ENCODE data around the gene CCDC122.

Gene CCDC122

GRCh38 chr13:43877326-43877725 is 2.2 kb downstream of the CCDC122 start:
- Histone ChIP-seq H3K9me3 (ENCODE audit: insufficient read depth, low read length) (no peaks in the 10 kb centered on the region), H3K27me3 (ENCODE audit: insufficient read depth, insufficient read length) (no peaks in the 10 kb centered on the region), H3K36me3 (ENCODE audit: insufficient read depth, insufficient read length, low read length) (peaks cover 3% of the 10 kb centered on the region), H3K9ac (ENCODE audit: insufficient read length, low read depth) (no peak overlapping the region), H3K4me1 (ENCODE audit: insufficient read depth, insufficient read length) (no peaks in the 10 kb centered on the region), H3K4me3 (ENCODE audit: insufficient read length, low read depth) (no peak overlapping the region)
- no peak for DNase-seq (ENCODE audit: low read depth, low spot score)
- TF ChIP-seq ZNF274 (IDR thresholded peaks at IDR 0.05; ENCODE audit: low read depth, low read length) = no peak
- TF ChIP-seq SUZ12 (IDR thresholded peaks at IDR 0.05; ENCODE audit: extremely low read depth, insufficient read depth, insufficient read length) = no peak
- no peak for TF ChIP-seq YY1 (IDR thresholded peaks at IDR 0.05; ENCODE audit: insufficient read depth, insufficient read length)

GRCh38 chr13:43876366-43876765 is 3.2 kb downstream of the CCDC122 start:
- Histone ChIP-seq H3K27me3 (ENCODE audit: insufficient read depth, insufficient read length) (no peaks in the 10 kb centered on the region), H3K9ac (ENCODE audit: insufficient read length, low read depth) (no peak overlapping the region), H3K9me3 (ENCODE audit: insufficient read depth, low read length) (no peaks in the 10 kb centered on the region), H3K4me3 (ENCODE audit: insufficient read length, low read depth) (no peak overlapping the region), H3K36me3 (ENCODE audit: insufficient read depth, insufficient read length, low read length) (peaks cover 3% of the 10 kb centered on the region), H3K4me1 (ENCODE audit: insufficient read depth, insufficient read length) (no peaks in the 10 kb centered on the region)
- no peak for DNase-seq (ENCODE audit: low read depth, low spot score)
- TF ChIP-seq ZNF274 (IDR thresholded peaks at IDR 0.05; ENCODE audit: low read depth, low read length) (no peak), YY1 (IDR thresholded peaks at IDR 0.05; ENCODE audit: insufficient read depth, insufficient read length) (no peak), SUZ12 (IDR thresholded peaks at IDR 0.05; ENCODE audit: extremely low read depth, insufficient read depth, insufficient read length) (no peak)

- Histone ChIP-seq H3K27me3 (ENCODE audit: insufficient read depth, insufficient read length) (no peaks in the 10 kb centered on the region), H3K4me1 (ENCODE audit: insufficient read depth, insufficient read length) (no peaks in the 10 kb centered on the region), H3K9me3 (ENCODE audit: insufficient read depth, low read length) (no peaks in the 10 kb centered on the region), H3K9ac (ENCODE audit: insufficient read length, low read depth) (no peak overlapping the region), H3K36me3 (ENCODE audit: insufficient read depth, insufficient read length, low read length) (peaks cover 3% of the 10 kb centered on the region), H3K4me3 (ENCODE audit: insufficient read length, low read depth) (no peak overlapping the region)
- DNase-seq (ENCODE audit: low read depth, low spot score) = no peak
- TF ChIP-seq YY1 (IDR thresholded peaks at IDR 0.05; ENCODE audit: insufficient read depth, insufficient read length) = no peak
- no peak for TF ChIP-seq SUZ12 (IDR thresholded peaks at IDR 0.05; ENCODE audit: extremely low read depth, insufficient read depth, insufficient read length)
- TF ChIP-seq ZNF274 (IDR thresholded peaks at IDR 0.05; ENCODE audit: low read depth, low read length) = no peak
Observed at GRCh38 chr13:43874504-43875092, 4.9 kb downstream of the CCDC122 start.

GRCh38 chr13:43872181-43872580 is 7.4 kb downstream of the CCDC122 start:
- Histone ChIP-seq H3K27me3 (ENCODE audit: insufficient read depth, insufficient read length) (no peaks in the 10 kb centered on the region), H3K4me1 (ENCODE audit: insufficient read depth, insufficient read length) (no peaks in the 10 kb centered on the region), H3K36me3 (ENCODE audit: insufficient read depth, insufficient read length, low read length) (peaks cover 3% of the 10 kb centered on the region), H3K4me3 (ENCODE audit: insufficient read length, low read depth) (no peak overlapping the region), H3K9ac (ENCODE audit: insufficient read length, low read depth) (no peak overlapping the region), H3K9me3 (ENCODE audit: insufficient read depth, low read length) (no peaks in the 10 kb centered on the region)
- no peak for DNase-seq (ENCODE audit: low read depth, low spot score)
- TF ChIP-seq SUZ12 (IDR thresholded peaks at IDR 0.05; ENCODE audit: extremely low read depth, insufficient read depth, insufficient read length) = no peak
- TF ChIP-seq YY1 (IDR thresholded peaks at IDR 0.05; ENCODE audit: insufficient read depth, insufficient read length) = no peak
- TF ChIP-seq ZNF274 (IDR thresholded peaks at IDR 0.05; ENCODE audit: low read depth, low read length) = no peak

- Histone ChIP-seq H3K27me3 (ENCODE audit: insufficient read depth, insufficient read length) (no peaks in the 10 kb centered on the region), H3K9me3 (ENCODE audit: insufficient read depth, low read length) (peaks cover 11% of the 10 kb centered on the region; the same call in 1 of the 2 replicates), H3K36me3 (ENCODE audit: insufficient read depth, insufficient read length, low read length) (no peaks in the 10 kb centered on the region), H3K4me3 (ENCODE audit: insufficient read length, low read depth) (no peak overlapping the region), H3K9ac (ENCODE audit: insufficient read length, low read depth) (no peak overlapping the region), H3K4me1 (ENCODE audit: insufficient read depth, insufficient read length) (no peaks in the 10 kb centered on the region)
- no peak for TF ChIP-seq SUZ12 (IDR thresholded peaks at IDR 0.05; ENCODE audit: extremely low read depth, insufficient read depth, insufficient read length)
- TF ChIP-seq ZNF274 (IDR thresholded peaks at IDR 0.05; ENCODE audit: low read depth, low read length) = no peak
- no peak for TF ChIP-seq YY1 (IDR thresholded peaks at IDR 0.05; ENCODE audit: insufficient read depth, insufficient read length)
- DNase-seq (ENCODE audit: low read depth, low spot score) = no peak
Observed at GRCh38 chr13:43865892-43866291, 13.6 kb downstream of the CCDC122 start.

- TF ChIP-seq YY1 (IDR thresholded peaks at IDR 0.05; ENCODE audit: insufficient read depth, insufficient read length) (no peak), ZNF274 (IDR thresholded peaks at IDR 0.05; ENCODE audit: low read depth, low read length) (no peak), SUZ12 (IDR thresholded peaks at IDR 0.05; ENCODE audit: extremely low read depth, insufficient read depth, insufficient read length) (no peak)
- H3K4me3 ChIP-seq (ENCODE audit: insufficient read length, low read depth) = no peak overlapping the region
Observed at GRCh38 chr13:43864921-43865320, 14.6 kb downstream of the CCDC122 start.

GRCh38 chr13:43861863-43862262 is 17.7 kb downstream of the CCDC122 start:
- Histone ChIP-seq H3K9ac (ENCODE audit: insufficient read length, low read depth) (no peak overlapping the region), H3K9me3 (ENCODE audit: insufficient read depth, low read length) (peaks cover 11% of the 10 kb centered on the region; the same call in 1 of the 2 replicates), H3K4me3 (ENCODE audit: insufficient read length, low read depth) (no peak overlapping the region), H3K27me3 (ENCODE audit: insufficient read depth, insufficient read length) (no peaks in the 10 kb centered on the region), H3K36me3 (ENCODE audit: insufficient read depth, insufficient read length, low read length) (no peaks in the 10 kb centered on the region), H3K4me1 (ENCODE audit: insufficient read depth, insufficient read length) (no peaks in the 10 kb centered on the region)
- no peak for TF ChIP-seq ZNF274 (IDR thresholded peaks at IDR 0.05; ENCODE audit: low read depth, low read length)
- TF ChIP-seq SUZ12 (IDR thresholded peaks at IDR 0.05; ENCODE audit: extremely low read depth, insufficient read depth, insufficient read length) = no peak
- TF ChIP-seq YY1 (IDR thresholded peaks at IDR 0.05; ENCODE audit: insufficient read depth, insufficient read length) = no peak
- DNase-seq (ENCODE audit: low read depth, low spot score) = no peak

More at GRCh38 chr13:43864921-43865320, 14.6 kb downstream of the CCDC122 start:
- Histone ChIP-seq H3K9ac (ENCODE audit: insufficient read length, low read depth) (no peak overlapping the region), H3K36me3 (ENCODE audit: insufficient read depth, insufficient read length, low read length) (no peaks in the 10 kb centered on the region), H3K27me3 (ENCODE audit: insufficient read depth, insufficient read length) (no peaks in the 10 kb centered on the region), H3K9me3 (ENCODE audit: insufficient read depth, low read length) (peaks cover 11% of the 10 kb centered on the region; the same call in 1 of the 2 replicates), H3K4me1 (ENCODE audit: insufficient read depth, insufficient read length) (no peaks in the 10 kb centered on the region)
- no peak for DNase-seq (ENCODE audit: low read depth, low spot score)

Data from NT2/D1 (cell line).